ENCODE results near the gene AK8. TPM values are rescaled to one million over a fixed set of nuclear protein-coding genes. Genes with fewer than 3 reads are reported as not detected.

AK8 gene
- total RNA-seq, 4 donors from 2014 or later, result 1.4 to 3.7 (median 1.8) TPM

DNA sequence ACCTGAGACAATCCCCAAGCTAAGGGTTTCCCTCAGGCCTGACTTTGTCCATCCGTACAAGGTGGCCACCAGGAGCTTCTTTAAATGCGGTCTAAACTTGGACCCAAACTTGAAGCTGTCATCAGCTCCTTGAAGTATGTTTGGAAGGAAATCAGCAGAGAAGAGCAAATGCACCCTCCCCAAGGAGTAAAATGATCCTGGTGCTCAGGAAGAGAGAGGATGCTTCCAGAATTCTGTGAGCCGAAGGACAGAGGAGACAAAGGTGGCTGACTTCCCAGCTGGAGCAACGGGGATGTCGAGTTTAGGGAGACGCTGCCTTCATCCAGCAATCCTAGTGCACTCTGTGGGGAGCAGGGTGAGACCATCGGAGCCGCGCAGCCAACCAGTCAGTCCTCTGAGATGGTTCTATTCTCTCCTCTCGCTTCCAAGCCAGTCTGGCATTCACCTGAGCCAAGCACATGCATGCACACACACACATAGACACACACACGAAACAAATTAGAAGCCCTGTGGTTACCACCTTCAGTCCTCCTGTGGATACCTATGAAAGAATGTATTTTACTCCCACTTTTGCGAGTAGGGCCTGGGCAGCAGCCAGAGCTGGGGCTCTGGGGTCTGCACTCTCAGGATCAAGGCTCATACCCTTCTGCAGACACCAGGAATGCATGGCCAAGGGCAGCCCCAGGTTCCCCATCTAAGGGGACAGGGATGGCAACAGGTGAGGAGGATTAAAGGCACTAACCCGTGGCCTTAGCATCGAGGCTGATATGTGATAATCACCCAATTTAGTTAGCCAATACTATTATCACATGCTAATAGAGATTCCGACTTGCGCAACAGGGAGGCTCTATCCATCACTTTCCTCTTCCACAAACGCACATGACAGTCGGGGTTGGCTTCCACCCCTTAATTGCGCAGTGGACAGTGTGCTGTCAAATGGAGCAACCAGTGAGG is 132.1 kb downstream of the AK8 start:
- no peaks in the 10 kb centered on the region for H3K36me3 ChIP-seq
- peaks cover 21% of the 10 kb centered on the region for H3K27me3 ChIP-seq
- H3K4me3 ChIP-seq, result no peak overlapping the region
- H3K4me1 ChIP-seq, result peaks cover 5% of the 10 kb centered on the region
- H3K27ac ChIP-seq, result no peak overlapping the region
- TF ChIP-seq, protein P1, sequence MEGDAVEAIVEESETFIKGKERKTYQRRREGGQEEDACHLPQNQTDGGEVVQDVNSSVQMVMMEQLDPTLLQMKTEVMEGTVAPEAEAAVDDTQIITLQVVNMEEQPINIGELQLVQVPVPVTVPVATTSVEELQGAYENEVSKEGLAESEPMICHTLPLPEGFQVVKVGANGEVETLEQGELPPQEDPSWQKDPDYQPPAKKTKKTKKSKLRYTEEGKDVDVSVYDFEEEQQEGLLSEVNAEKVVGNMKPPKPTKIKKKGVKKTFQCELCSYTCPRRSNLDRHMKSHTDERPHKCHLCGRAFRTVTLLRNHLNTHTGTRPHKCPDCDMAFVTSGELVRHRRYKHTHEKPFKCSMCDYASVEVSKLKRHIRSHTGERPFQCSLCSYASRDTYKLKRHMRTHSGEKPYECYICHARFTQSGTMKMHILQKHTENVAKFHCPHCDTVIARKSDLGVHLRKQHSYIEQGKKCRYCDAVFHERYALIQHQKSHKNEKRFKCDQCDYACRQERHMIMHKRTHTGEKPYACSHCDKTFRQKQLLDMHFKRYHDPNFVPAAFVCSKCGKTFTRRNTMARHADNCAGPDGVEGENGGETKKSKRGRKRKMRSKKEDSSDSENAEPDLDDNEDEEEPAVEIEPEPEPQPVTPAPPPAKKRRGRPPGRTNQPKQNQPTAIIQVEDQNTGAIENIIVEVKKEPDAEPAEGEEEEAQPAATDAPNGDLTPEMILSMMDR (IDR thresholded peaks at IDR 0.05), result no peak
- TF ChIP-seq POLR2A (IDR thresholded peaks at IDR 0.05) (no peak), POLR2AphosphoS5 (IDR thresholded peaks at IDR 0.05) (no peak), EP300 (IDR thresholded peaks at IDR 0.05) (no peak)
- H3K9me3 ChIP-seq, result no peaks in the 10 kb centered on the region
- DNase-seq (ENCODE audit: low spot score in 2 of 2), result peak in 1 of 2 donors; percentile 41
- WGBS, result 85% methylated on average over 13 of the region's 19 CpGs

DNA sequence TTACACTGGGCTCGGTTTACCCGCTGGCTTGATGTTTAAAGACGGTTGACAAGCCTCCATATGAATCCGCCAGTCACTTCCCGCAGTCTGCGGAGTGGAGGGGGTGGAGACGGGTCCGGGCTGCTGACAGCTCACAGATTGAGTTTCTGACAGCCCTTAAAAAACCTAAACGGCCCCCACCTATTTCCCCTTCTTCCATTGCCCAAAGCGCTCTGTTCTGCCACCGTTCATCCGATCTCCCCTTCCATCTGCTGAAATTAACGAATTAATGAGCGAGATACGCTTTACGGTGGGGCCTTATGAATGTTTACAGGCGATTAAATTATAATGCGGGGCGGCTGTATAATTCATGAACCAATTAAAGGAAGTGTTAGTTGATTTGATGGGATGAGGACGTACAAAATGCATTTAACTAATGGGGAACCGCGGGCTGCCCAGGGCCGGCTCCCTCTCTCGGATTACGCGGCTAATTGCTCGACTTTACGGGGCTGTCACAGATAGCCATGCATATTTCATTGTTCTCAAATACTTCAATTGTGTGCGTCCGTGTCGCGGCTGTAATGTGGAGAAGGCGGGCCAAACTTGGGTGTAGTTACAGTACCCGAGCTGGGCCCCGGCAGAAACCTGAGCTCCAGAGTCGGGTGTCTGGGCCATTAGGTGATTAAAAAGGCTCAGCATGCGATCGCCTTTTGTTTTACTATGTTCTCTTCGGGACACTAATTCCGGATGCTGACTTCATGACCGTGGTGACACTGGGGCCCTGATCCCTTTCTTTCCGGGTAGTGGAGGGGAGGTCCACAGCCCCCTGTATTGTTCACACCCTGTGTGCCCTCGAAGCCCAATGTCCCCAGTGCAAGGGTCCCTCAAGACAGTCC is 133.0 kb downstream of the AK8 start:
- DNase-seq (ENCODE audit: low spot score in 2 of 2), result peak in 1 of 2 donors; percentile 55
- WGBS, result 32% methylated on average over 43 of the region's 43 CpGs
- Histone ChIP-seq H3K27me3 (peaks cover 21% of the 10 kb centered on the region), H3K4me1 (peaks cover 5% of the 10 kb centered on the region), H3K36me3 (no peaks in the 10 kb centered on the region), H3K9me3 (no peaks in the 10 kb centered on the region), H3K4me3 (peak overlapping the region; percentile 29), H3K27ac (no peak overlapping the region)
- TF ChIP-seq, protein P1 (IDR thresholded peaks at IDR 0.05), result no peak
- TF ChIP-seq EP300 (IDR thresholded peaks at IDR 0.05) (no peak), POLR2AphosphoS5 (IDR thresholded peaks at IDR 0.05) (no peak), POLR2A (IDR thresholded peaks at IDR 0.05) (no peak)

DNA sequence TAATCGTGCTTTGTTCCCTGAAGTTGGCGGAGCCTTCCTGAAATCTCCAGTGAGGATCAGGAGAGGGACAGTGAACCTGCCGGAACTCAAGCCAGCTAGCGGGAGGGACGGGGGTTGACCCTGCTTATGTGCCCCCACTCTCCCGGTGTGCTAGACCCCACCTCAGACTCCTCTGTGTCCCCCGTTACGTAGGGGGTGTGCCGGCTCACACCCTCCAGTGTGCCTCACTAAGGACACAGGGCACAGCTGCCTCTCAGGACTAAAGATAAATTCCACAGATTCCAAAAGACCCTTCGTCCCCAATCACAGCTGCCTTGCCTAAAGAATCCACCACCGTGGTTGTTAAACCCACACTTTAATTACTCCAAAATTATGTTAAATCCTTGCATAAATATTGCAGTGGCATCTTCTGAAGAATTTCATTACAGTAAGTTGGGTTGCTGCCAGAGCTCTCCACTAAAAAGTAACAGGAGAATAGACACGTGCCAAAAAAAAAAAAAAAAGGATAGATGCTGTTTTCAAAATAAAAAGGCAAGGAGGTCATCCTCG is 134.1 kb downstream of the AK8 start:
- TF ChIP-seq, protein P1 (IDR thresholded peaks at IDR 0.05), result no peak
- TF ChIP-seq POLR2A (IDR thresholded peaks at IDR 0.05), result no peak
- no peak for TF ChIP-seq POLR2AphosphoS5 (IDR thresholded peaks at IDR 0.05)
- TF ChIP-seq EP300 (IDR thresholded peaks at IDR 0.05), result no peak
- 48% methylated on average over 7 of the region's 13 CpGs for WGBS
- no peak overlapping the region for H3K27ac ChIP-seq
- DNase-seq (ENCODE audit: low spot score in 2 of 2), result peak in 1 of 2 donors; percentile 47
- peaks cover 5% of the 10 kb centered on the region for H3K4me1 ChIP-seq
- peaks cover 21% of the 10 kb centered on the region for H3K27me3 ChIP-seq
- H3K4me3 ChIP-seq, result no peak overlapping the region
- H3K9me3 ChIP-seq, result no peaks in the 10 kb centered on the region
- no peaks in the 10 kb centered on the region for H3K36me3 ChIP-seq

DNA sequence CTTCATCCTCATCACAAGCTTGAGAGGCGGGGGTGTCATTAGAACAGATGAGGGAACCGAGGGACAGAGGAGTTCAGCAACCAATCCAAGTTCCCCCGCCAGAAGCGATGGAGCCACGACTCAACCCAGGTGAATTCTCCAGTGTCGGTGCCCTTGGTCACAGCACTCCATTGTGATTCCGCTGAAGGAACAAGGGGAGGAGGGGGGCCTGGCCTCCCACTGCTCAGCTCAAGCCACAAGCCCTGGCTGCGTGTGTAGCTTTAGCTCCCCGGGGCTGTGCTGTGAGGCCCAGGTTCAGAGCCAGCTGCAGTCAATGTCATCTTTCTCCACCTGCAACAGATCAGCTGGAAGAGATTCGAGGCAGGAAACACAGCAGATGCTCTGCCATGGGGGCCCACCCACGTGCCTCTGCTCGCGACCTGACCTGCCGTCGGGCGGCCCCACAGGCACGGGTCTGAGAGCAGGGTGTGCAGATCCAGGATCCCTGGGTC is 135.2 kb downstream of the AK8 start:
- 74% methylated on average over 5 of the region's 17 CpGs for WGBS
- DNase-seq (ENCODE audit: low spot score in 2 of 2), result peak in 1 of 2 donors; percentile 54
- H3K36me3 ChIP-seq, result no peaks in the 10 kb centered on the region
- no peak overlapping the region for H3K27ac ChIP-seq
- no peaks in the 10 kb centered on the region for H3K9me3 ChIP-seq
- no peak overlapping the region for H3K4me3 ChIP-seq
- peaks cover 21% of the 10 kb centered on the region for H3K27me3 ChIP-seq
- H3K4me1 ChIP-seq, result peaks cover 5% of the 10 kb centered on the region
- TF ChIP-seq EP300 (IDR thresholded peaks at IDR 0.05) (no peak), POLR2AphosphoS5 (IDR thresholded peaks at IDR 0.05) (no peak), POLR2A (IDR thresholded peaks at IDR 0.05) (no peak)
- TF ChIP-seq, protein P1 (IDR thresholded peaks at IDR 0.05), result no peak
